Activated CD4-positive, CD25-positive, alpha-beta regulatory T cell treated with anti-CD3 and anti-CD28 coated beads, Interleukin-2, amount 50 U/mL, for 16 hours (primary cell): ENCODE results near the gene LAMA2.

Experiments
- DNase-seq: peaks from one replicate; pipeline ENCODE4 v3.0.0-alpha.2; 2020; ENCODE audit warnings: low read depth, low spot score

The LAMA2 gene

DNA sequence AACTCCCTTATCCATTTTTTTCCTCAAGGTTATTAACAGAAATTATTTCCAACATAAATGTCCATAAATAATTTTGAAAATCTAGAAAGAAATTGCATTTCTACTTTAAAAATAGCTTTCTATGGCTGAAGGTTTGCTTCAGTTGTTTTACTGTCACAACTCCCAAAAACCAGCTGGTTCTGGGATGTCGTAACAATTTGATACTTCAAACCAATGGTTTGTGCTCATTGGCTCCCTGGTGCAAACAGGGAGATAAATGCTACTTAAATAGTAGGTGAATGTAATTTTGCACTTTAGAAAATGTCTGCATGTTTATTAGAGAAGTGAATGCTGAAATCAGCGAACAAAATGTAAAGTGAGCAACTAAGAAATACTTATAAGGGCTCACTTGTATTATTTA lies 31.1 kb downstream of the LAMA2 start:
- no peak for DNase-seq

DNA sequence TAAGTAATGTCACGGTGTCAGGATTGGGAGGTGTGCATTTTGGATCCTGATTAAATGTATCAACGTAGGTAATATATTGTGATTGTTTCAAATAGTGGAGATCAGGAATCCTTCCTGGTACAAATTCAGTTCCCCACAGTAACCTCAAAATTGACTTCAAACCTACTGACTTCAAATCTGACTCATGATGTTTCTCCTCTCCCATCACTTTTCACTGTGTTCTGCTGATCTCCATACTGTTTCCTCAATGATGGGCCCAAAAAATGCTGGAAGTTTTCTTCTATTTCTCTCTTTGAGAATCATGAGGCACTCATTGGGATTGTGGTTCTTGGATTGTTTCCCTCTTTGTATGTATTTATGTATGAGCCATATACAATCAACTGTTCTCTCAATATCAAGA lies 35.9 kb downstream of the LAMA2 start:
- no peak for DNase-seq

- no peak for DNase-seq
Measured at GRCh38 chr6:128919412-128920180, 36.7 kb downstream of the LAMA2 start.

- no peak for DNase-seq
Measured at GRCh38 chr6:128925765-128926164, 42.8 kb downstream of the LAMA2 start.

DNA sequence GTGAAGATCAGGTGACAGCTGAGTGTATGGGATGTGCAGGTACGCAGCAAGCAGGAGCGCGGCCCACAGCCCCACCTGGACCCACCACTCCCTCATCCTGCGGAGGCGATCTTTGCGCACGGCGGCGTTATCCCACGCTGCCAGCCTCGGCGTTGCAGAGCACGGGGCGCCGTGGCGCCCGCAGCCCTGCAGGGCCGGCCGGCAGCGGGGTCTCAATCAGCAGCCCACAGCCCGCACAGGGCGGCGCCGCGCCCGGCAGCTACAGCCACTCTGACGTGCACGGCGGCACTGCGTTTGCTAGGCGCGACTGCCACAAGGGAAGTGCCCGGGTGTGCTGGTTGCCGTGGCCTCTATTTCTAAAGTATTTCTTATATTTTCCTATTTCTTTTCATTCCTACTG lies 46.9 kb downstream of the LAMA2 start:
- no peak for DNase-seq

DNA sequence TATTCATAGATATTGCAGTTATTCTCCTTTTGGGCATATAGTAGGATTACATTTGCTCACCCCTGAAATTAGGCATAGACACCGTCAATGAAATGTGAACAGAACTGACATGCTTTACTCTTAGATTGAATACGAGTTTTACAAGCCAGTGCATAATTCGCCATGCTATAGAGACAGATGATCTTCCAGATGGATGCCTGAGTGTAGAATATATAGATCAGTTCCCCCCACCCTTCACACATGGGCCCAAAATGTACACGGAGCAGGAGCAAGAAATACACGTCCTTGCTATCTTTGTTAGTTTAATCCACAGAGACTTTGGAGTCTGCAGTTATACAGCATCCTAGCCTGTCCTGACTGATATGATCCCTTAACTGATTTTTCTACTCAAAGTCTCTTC lies 47.4 kb downstream of the LAMA2 start:
- no peak for DNase-seq

DNA sequence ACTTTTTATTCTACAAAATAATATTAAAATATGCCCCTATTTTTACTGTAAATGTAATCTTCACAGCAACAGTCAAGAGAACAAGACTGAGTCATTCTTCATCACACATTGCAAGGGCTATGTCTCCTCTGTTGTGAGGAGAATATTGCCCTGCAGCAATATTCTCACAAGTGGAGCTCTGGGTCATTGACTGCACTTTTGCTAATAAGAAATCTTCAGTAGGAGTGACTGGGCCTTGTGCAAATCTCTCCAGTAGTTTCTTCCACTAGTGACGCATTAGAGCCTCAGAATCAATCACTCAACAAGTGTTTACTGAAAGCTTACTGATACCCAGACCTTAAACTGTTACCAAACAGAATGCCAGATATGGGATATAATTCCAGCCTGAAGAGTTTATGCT lies 49.1 kb downstream of the LAMA2 start:
- no peak for DNase-seq

DNA sequence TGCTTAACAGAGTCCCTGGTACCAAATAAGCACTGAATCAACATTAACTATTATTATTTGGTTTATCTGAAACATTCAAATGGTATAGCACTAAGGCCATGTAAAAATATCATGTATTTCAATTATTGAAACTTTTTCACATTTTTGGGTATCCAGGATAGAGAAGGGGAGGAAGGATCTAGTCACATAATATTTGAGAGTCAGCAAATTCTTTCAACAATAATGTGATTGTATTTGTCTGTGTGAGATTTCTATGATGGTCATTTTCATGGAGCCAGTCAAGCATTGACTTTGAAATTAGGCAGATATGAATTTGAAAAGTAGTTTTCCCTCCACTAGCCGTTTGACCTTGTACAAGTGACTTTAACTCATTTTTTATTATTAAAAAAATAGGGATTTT lies 67.9 kb downstream of the LAMA2 start:
- DNase-seq = no peak

DNA sequence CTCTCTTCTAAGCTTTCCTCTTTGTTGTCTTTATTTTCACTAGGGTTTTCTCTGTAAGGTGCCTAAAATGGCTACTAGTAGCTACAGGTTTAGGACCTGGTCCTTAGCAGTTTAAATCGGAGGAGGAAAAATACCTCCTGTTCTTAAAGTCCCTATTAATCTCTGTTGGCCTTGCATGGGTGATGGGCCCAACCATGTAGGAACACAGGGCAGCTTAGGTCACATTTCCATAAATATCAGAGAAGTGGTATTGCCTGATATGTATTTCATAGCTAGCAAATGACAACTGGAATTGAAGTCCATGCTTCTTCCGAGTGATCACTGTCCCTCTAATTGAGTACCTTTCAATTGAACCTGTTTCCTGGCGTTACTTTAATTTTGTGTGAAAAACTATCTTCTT lies 70.0 kb downstream of the LAMA2 start:
- DNase-seq = no peak

GRCh38 chr6:128954308-128955043 lies 71.5 kb downstream of the LAMA2 start:
- DNase-seq = no peak

- no peak for DNase-seq
Measured at GRCh38 chr6:128963561-128963960, 80.6 kb downstream of the LAMA2 start.

DNA sequence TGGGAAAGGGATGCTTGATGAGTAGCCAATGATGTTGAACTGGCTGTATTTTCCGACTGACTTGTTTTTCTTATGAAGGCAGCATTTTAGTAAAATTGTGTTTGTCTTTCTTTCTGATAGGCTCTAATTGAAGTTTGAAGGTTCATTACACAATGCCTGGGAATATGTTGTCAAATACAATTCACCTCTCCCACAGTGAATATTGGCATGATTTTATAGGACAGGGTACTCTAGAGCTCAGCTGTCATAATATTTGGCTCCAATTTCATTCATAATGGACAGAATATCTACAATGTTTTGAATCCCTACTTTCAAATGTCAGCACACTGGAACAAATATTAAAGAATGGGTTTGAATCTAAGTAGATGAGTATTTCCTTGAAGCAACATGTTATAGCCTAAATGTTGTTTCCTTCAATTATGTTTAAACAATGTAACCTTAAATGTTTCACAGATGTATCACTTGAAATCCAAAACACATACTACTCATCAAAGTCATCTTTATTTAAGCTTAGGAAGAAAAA lies 81.4 kb downstream of the LAMA2 start:
- DNase-seq = no peak

GRCh38 chr6:128964771-128965170 lies 81.8 kb downstream of the LAMA2 start:
- DNase-seq = no peak

GRCh38 chr6:128966934-128967333 lies 84.0 kb downstream of the LAMA2 start:
- DNase-seq = no peak

GRCh38 chr6:128979071-128979470 lies 96.1 kb downstream of the LAMA2 start:
- DNase-seq = no peak

DNA sequence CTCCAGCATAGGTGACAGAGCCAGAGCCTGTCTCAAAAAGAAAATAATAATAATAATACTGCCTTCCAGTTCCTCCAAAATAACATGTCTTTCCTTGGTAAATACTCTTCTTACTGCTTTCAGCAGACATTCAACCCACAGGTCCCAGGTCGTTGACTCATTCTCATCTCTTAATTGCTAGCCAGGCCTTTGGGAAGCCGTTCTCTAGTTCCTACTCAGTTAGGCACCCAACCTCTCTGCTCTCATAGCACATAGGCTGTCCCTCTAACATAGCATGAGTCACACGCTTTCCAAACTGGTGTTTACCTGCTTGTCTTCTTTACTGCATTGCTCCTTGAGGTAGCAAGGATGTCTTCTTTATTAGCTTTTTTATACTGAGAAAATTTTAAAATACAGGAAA lies 98.8 kb downstream of the LAMA2 start:
- DNase-seq = no peak

DNA sequence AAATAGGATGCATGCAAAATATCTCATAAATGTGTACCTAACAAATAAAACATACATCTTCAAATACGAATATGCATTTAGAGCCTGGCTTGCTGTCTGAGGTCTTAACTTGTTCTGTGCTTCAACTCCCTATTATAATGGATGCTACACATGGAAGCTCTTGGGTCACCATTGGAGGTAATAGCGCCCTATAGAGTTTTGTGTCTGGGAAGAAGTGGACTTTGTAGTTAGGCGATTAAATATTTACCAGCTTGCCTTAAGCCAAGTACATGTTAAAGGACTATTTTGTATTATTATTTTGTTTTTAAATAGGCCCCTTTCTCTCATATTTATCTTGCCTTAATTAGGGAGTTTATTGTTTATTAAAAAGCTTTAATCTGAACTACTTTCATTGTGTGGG lies 107.4 kb downstream of the LAMA2 start:
- DNase-seq = no peak

DNA sequence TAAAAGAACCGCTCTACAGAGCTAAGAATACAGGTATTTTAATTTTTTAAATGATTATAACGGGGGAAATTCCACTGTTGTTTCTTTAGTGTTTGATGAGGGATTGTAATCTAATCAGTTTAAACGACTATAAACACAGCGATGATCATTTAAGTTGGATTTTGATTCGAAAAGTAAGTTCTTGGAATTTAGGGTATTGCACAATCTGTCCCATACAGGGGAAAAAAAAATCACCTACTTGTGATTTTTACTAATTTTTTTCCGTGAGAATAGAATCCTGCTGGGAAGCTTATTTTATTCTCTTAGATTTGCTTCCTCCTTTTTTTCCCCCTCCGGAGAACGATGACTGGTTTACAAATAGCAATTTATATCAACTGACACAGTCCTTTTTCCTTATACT lies 108.0 kb downstream of the LAMA2 start:
- DNase-seq = no peak

GRCh38 chr6:128993166-128993565 lies 110.2 kb downstream of the LAMA2 start:
- no peak for DNase-seq

DNA sequence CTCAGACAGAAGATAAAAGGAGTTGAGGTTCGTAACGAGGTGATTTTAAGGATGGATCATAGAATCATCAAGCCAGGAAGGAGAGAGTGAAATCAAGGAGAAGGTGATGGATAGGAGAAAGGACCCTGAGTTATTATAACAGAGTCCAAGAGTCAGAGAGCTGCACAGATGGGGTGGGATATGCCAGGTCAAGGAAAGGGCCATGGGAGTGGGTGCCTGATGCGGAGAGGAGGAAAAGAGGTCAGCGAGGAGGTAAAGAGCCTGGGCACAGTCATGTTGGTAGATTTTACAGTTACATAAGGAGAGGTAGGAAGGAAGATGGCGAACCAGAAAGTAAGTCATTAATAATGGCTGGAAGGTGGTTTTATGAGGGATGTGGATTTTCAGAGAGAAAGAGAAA lies 114.9 kb downstream of the LAMA2 start:
- no peak for DNase-seq

DNA sequence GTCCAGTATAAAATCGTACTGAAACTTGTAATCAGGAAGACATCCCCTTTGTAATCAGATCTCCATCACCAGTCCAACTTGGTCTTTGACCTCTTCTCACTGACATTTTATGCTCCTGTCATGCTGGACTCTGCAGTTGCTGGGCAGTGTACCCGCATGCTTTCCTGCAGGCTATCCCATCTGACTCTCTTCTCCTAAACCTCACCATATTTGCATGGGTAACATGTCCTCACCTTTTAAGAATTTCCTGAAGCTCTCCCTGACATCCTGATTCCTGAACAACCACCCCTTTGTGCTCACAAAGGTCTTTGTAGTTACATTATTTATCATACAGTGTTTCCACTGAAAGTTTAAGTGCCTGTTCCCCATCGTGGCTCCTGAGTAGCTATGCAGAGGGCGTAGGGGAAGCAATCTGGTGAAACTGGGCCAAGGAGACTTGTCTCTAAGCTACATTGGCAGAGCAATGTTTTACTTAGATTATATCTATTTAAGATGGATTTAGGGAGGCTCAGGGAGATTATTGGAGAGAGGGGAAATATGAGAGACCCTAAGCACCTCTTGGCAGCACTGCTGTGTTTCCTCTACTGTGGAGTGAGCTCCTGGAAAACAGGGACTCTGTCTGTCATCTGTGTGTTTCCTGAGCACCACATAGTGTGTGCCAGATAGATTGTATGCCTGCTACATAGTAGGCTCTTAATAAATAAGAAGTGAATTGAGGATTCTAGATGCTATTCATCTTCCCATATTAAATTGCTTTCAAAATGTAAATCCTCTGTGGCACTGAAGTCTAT lies 124.0 kb downstream of the LAMA2 start:
- DNase-seq = no peak

DNA sequence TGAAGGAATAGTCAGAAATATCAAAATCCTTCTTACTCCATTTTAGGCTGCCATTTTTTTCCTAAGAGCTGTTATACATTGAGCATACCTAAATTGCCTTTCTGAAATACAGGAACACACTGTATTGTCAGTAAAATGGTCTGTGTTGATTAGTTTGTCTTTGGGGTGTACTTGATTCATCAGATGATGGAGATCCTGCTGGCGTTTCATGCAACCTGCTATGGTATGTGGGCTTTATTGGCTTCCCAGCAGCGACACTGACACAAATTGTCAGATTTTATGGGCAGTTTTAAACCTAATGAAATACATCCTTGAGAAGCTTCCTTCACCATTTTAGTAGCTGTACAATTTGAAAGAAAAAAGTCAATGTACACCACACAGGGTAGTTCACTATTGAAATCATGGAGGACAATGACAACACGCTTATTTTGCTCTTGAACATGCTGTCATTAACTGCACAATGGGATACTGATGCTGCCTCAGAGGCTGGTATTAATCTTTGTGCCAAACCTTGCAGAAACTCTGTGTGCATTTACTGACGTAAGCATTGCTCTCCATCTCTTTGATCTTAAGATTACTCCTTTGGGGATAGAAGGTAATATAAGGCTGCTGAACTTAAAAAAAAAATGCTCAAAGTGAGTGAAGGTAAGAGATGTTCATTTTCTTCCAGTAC lies 124.9 kb downstream of the LAMA2 start:
- no peak for DNase-seq
